ENCODE data around the gene CYP4F8. TPM values are rescaled to one million over a fixed set of nuclear protein-coding genes. Genes with fewer than 3 reads are reported as not detected.

Gene CYP4F8
- total RNA-seq, 2 experiments from 2014 or later, result not detected

GRCh38 chr19:15636026-15636425 is 21.0 kb downstream of the CYP4F8 start:
- Mint-ChIP-seq H3K4me1 (ENCODE audit: low read depth) (no peaks in the 10 kb centered on the region), H3K27ac (no peak overlapping the region), H3K36me3 (ENCODE audit: low read depth) (no peaks in the 10 kb centered on the region), H3K27me3 (peaks cover 35% of the 10 kb centered on the region), H3K9me3 (no peaks in the 10 kb centered on the region), H3K4me3 (no peak overlapping the region)
- DNase-seq, result no peak
- Histone ChIP-seq H3K9me3 (ENCODE audit: control insufficient read depth in 1 of 2, insufficient read depth in 1 of 2, low read length in 2 of 2) (no peaks in the 10 kb centered on the region), H3K4me1 (ENCODE audit: insufficient read depth, low read length) (peaks cover 3% of the 10 kb centered on the region), H3K36me3 (ENCODE audit: insufficient read depth, low read length) (no peaks in the 10 kb centered on the region), H3K4me3 (ENCODE audit: low read length) (no peak overlapping the region), H3K27me3 (ENCODE audit: control insufficient read depth in 1 of 2, insufficient read depth in 2 of 2, low read length in 2 of 2) (peaks cover 0 to 4% of the 10 kb centered on the region in 2 experiments), H3K27ac (ENCODE audit: low read depth in 1 of 2, low read length in 2 of 2) (no peak overlapping the region)
- ChIA-PET POLR2A (no interaction called here), CTCF (interaction anchor here (0.6 kb wide), 1 partner anchor 452 kb away, joined by 3 read pairs; no protein-coding TSS in a partner anchor)
- TF ChIP-seq CTCF (IDR thresholded peaks at IDR 0.05), result no peak
- no peak for ATAC-seq (ENCODE audit: poor library complexity)
- intact Hi-C loops (cut with DNase I, micrococcal nuclease), result no loop called here

GRCh38 chr19:15639596-15639995 is 24.6 kb downstream of the CYP4F8 start:
- no peak for TF ChIP-seq CTCF (IDR thresholded peaks at IDR 0.05)
- ChIA-PET POLR2A (no interaction called here), CTCF (no interaction called here)
- H3K36me3 Mint-ChIP-seq (ENCODE audit: low read depth), result no peaks in the 10 kb centered on the region
- H3K27ac Mint-ChIP-seq, result no peak overlapping the region
- no peaks in the 10 kb centered on the region for H3K9me3 Mint-ChIP-seq
- ATAC-seq (ENCODE audit: poor library complexity), result no peak
- peaks cover 31% of the 10 kb centered on the region for H3K27me3 Mint-ChIP-seq
- H3K27me3 ChIP-seq (ENCODE audit: control insufficient read depth in 1 of 2, insufficient read depth in 2 of 2, low read length in 2 of 2), result peaks cover 0 to 4% of the 10 kb centered on the region in 2 experiments
- intact Hi-C loops (cut with DNase I, micrococcal nuclease), result no loop called here
- H3K36me3 ChIP-seq (ENCODE audit: insufficient read depth, low read length), result no peaks in the 10 kb centered on the region
- DNase-seq, result no peak
- H3K27ac ChIP-seq (ENCODE audit: low read depth in 1 of 2, low read length in 2 of 2), result no peak overlapping the region
- H3K9me3 ChIP-seq (ENCODE audit: control insufficient read depth in 1 of 2, insufficient read depth in 1 of 2, low read length in 2 of 2), result peaks cover 0 to 5% of the 10 kb centered on the region in 2 experiments
- no peak overlapping the region for H3K4me3 ChIP-seq (ENCODE audit: low read length)
- peaks cover 4% of the 10 kb centered on the region for H3K4me1 ChIP-seq (ENCODE audit: insufficient read depth, low read length)
- H3K4me3 Mint-ChIP-seq, result no peak overlapping the region
- no peaks in the 10 kb centered on the region for H3K4me1 Mint-ChIP-seq (ENCODE audit: low read depth)

DNA sequence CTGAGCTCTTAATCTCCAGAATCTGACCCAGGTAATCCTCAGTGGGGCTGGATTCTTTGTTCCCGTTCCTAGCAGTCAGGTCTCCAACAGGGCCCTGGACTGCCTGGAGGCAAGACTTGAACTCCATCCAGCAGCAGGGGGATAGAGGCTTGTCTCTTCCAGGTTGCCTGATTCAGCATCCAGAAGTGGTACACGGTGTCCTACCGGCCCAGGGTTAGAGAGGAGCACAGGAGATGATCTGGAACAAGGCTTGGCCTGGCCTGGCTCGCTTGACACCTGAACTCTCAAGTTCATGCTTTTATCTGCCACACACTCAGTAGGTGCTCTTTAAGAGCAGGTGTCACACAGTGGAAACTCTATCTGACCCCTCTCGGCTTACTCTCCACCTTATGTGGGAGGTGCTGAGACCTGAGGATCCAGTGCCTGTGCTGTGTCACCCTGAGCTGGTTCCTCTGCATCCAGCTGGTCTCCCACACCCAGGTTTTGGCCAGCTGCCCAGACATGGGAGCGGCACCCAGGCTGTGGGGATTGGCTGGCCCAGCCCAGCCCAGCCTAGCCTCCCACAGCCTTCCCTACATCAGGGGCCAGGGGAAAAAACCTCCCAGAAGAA is 25.4 kb downstream of the CYP4F8 start, which contains the start of gene CYP4F3:
Gene CYP4F3, plus strand, starts transcription at position 604 of the 610 bp plus-strand sequence. CDS start 519 bp downstream, outside the sequence.
- CTCF ChIA-PET, result no interaction called here
- Histone ChIP-seq H3K27me3 (ENCODE audit: control insufficient read depth in 1 of 2, insufficient read depth in 2 of 2, low read length in 2 of 2) (peaks cover 0 to 4% of the 10 kb centered on the region in 2 experiments), H3K36me3 (ENCODE audit: insufficient read depth, low read length) (no peaks in the 10 kb centered on the region), H3K4me3 (ENCODE audit: low read length) (no peak within 1 kb of the TSS), H3K9me3 (ENCODE audit: control insufficient read depth in 1 of 2, insufficient read depth in 1 of 2, low read length in 2 of 2) (peaks cover 0 to 5% of the 10 kb centered on the region in 2 experiments), H3K27ac (ENCODE audit: low read depth in 1 of 2, low read length in 2 of 2) (no peak within 1 kb of the TSS), H3K4me1 (ENCODE audit: insufficient read depth, low read length) (peaks cover 4% of the 10 kb centered on the region)
- no peak for ATAC-seq (ENCODE audit: poor library complexity)
- peaks cover 30% of the 10 kb centered on the region for H3K27me3 Mint-ChIP-seq
- H3K4me3 Mint-ChIP-seq, result no peak within 1 kb of the TSS
- peak in 1 of 14 experiments; percentile 5 for DNase-seq
- no peak within 1 kb of the TSS for H3K27ac Mint-ChIP-seq
- intact Hi-C loops (cut with DNase I, micrococcal nuclease), result no loop called here
- no peaks in the 10 kb centered on the region for H3K4me1 Mint-ChIP-seq (ENCODE audit: low read depth)
- POLR2A ChIA-PET, result no interaction called here
- no peak for TF ChIP-seq CTCF (IDR thresholded peaks at IDR 0.05)
- H3K36me3 Mint-ChIP-seq (ENCODE audit: low read depth), result no peaks in the 10 kb centered on the region
- no peaks in the 10 kb centered on the region for H3K9me3 Mint-ChIP-seq

Data from CD4-positive, alpha-beta T cell (primary cell).